Prostate gland (tissue), 2 donors: ENCODE results near the gene TMC2.
"Not testable (repeated sequence)": the region's sequence is repeated elsewhere in the genome, so short reads cannot be mapped to it uniquely, and the experiment has no call there.

Experiments
- POLR2A ChIP-seq: fragments of 450-650 bp; IDR thresholded peaks from one replicate; pipeline ENCODE4 v1.6.1; 2016; ENCODE audit warnings: antibody characterized with exemption, mild to moderate bottlenecking
- POLR2AphosphoS5 ChIP-seq: sonication (generic); formaldehyde crosslinking; IDR thresholded peaks from one replicate; pipeline ENCODE4 v1.6.1; 2017; ENCODE audit warnings: antibody characterized with exemption
- TF ChIP-seq, protein P1 (sequence below), 4 experiments: fragments of 200-600 bp in 2 of 4; fragments of 450-650 bp in 2 of 4; sonication (generic) in 2 of 4; IDR thresholded peaks; 1 replicate in 3 of 4; 2 replicates in 1 of 4; pipeline ENCODE4 v1.5.1; 2016 to 2019; ENCODE audit warnings: antibody characterized with exemption in 4 of 4, mild to moderate bottlenecking in 2 of 4, moderate library complexity in 2 of 4

DNA sequence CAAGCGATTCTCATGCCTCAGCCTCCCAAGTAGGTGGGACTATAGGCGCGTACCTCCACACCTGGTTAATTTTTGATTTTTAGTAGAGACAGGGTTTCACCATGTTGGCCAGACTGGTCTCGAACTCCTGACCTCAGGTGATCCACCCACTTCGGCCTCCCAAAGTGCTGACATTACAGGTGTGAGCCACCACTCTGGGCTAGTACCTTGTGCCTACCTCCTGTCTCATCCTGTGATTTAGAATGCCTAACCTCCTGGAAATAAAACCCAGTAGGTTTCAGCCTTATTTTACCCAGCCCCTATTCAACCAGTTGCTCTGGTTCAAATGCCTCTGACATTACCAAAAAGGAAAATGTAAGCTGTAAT lies 10.2 kb upstream of the TMC2 start:
- TF ChIP-seq, protein P1, sequence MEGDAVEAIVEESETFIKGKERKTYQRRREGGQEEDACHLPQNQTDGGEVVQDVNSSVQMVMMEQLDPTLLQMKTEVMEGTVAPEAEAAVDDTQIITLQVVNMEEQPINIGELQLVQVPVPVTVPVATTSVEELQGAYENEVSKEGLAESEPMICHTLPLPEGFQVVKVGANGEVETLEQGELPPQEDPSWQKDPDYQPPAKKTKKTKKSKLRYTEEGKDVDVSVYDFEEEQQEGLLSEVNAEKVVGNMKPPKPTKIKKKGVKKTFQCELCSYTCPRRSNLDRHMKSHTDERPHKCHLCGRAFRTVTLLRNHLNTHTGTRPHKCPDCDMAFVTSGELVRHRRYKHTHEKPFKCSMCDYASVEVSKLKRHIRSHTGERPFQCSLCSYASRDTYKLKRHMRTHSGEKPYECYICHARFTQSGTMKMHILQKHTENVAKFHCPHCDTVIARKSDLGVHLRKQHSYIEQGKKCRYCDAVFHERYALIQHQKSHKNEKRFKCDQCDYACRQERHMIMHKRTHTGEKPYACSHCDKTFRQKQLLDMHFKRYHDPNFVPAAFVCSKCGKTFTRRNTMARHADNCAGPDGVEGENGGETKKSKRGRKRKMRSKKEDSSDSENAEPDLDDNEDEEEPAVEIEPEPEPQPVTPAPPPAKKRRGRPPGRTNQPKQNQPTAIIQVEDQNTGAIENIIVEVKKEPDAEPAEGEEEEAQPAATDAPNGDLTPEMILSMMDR (IDR thresholded peaks at IDR 0.05) = not testable (repeated sequence)
- not testable (repeated sequence) for TF ChIP-seq POLR2A, POLR2AphosphoS5
